BJ (cell line): Measurements from ENCODE around the gene SEZ6. TPM values are rescaled to one million over a fixed set of nuclear protein-coding genes. Genes with fewer than 3 reads are reported as not detected.

Experiments used
- CTCF ChIA-PET: fragments of 350-600 bp; formaldehyde crosslinking; extraction: SDS; loops from one replicate; lab custom pipeline; 2021; ENCODE audit warnings: antibody characterized with exemption, inconsistent platforms; lab: Yijun Ruan, JAX
- POLR2A ChIA-PET: fragments of 300-600 bp; sonication (Branson Sonifier 250); formaldehyde crosslinking; extraction: SDS; loops from one replicate; lab custom pipeline; 2021; ENCODE audit warnings: antibody characterized with exemption; lab: Charles Lee
- DNase-seq: peaks from one replicate; pipeline ENCODE4 v3.0.0-alpha.2; 2011; ENCODE audit warnings: low read depth
- H3K27me3 ChIP-seq: 2 replicates; pipeline ENCODE4 v1.6.0; 2011; ENCODE audit warnings: low read length; ENCODE audit not compliant: control insufficient read depth, insufficient read depth
- H3K36me3 ChIP-seq: 2 replicates; pipeline ENCODE4 v1.5.1; 2011; ENCODE audit warnings: low read length; ENCODE audit not compliant: control insufficient read depth, insufficient read depth
- H3K4me3 ChIP-seq: 2 replicates; pipeline ENCODE4 v1.5.1; 2011; ENCODE audit warnings: low read depth, mild to moderate bottlenecking, control low read depth, low read length
- polyA plus RNA-seq: library from polyadenylated mRNA; depleted of rRNA; stranded (reverse); fragments of >200 nt; gene quantifications from 2 replicates; pipeline ENCODE4 v1.2.3, GENCODE V29; 2011
- TF ChIP-seq, protein P1 (sequence below): IDR thresholded peaks from 2 replicates; pipeline ENCODE4 v1.5.1; 2011; ENCODE audit warnings: low read depth, mild to moderate bottlenecking, control low read depth, inconsistent platforms, low read length, moderate library complexity; ENCODE audit not compliant: insufficient read depth

Gene SEZ6
- polyA plus RNA-seq, 1 experiment, result not detected

GRCh38 chr17:29022074-29022473 lies 16.2 kb upstream of the SEZ6 start:
- no peak for DNase-seq
- CTCF ChIA-PET, result no interaction called here
- Histone ChIP-seq H3K36me3 (no peaks in the 10 kb centered on the region), H3K4me3 (no peak overlapping the region), H3K27me3 (peaks cover 54% of the 10 kb centered on the region)
- POLR2A ChIA-PET, result no interaction called here
- TF ChIP-seq, protein P1, sequence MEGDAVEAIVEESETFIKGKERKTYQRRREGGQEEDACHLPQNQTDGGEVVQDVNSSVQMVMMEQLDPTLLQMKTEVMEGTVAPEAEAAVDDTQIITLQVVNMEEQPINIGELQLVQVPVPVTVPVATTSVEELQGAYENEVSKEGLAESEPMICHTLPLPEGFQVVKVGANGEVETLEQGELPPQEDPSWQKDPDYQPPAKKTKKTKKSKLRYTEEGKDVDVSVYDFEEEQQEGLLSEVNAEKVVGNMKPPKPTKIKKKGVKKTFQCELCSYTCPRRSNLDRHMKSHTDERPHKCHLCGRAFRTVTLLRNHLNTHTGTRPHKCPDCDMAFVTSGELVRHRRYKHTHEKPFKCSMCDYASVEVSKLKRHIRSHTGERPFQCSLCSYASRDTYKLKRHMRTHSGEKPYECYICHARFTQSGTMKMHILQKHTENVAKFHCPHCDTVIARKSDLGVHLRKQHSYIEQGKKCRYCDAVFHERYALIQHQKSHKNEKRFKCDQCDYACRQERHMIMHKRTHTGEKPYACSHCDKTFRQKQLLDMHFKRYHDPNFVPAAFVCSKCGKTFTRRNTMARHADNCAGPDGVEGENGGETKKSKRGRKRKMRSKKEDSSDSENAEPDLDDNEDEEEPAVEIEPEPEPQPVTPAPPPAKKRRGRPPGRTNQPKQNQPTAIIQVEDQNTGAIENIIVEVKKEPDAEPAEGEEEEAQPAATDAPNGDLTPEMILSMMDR, result no peak

DNA sequence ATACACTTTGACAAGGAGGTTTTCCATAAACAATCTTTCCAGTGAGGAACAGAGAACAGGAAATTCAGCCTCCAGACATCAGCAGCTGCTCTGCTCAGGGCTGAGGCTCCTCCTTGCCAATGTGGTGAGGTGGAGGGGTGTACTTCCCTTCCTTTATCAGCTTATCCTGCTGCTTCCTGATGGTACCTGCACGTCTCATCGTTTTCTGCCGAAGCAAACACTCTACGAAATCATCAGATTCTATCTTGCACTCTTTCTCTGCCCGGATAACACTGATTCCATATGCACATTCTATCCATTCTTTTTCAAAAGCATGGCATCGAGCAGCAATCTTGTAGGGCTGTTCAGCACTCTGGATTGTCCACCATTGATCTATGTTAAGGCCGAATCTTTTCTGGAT lies 15.4 kb upstream of the SEZ6 start:
- no peak for DNase-seq
- Histone ChIP-seq H3K27me3 (peaks cover 57% of the 10 kb centered on the region), H3K36me3 (no peaks in the 10 kb centered on the region), H3K4me3 (no peak overlapping the region)
- TF ChIP-seq, protein P1, result no peak
- POLR2A ChIA-PET, result no interaction called here
- CTCF ChIA-PET, result no interaction called here

GRCh38 chr17:29020576-29020975 lies 14.7 kb upstream of the SEZ6 start:
- no peak for DNase-seq
- POLR2A ChIA-PET, result no interaction called here
- CTCF ChIA-PET, result interaction anchor here (0.7 to 0.8 kb wide), 2 partner anchors 13 to 18 kb away, joined by 3 read pairs; no protein-coding TSS in a partner anchor
- Histone ChIP-seq H3K27me3 (peaks cover 58% of the 10 kb centered on the region), H3K4me3 (no peak overlapping the region), H3K36me3 (no peaks in the 10 kb centered on the region)
- TF ChIP-seq, protein P1, result no peak

GRCh38 chr17:29019475-29020181 lies 13.8 kb upstream of the SEZ6 start:
- ChIA-PET CTCF (interaction anchor here (0.7 to 1.4 kb wide), 5 partner anchors 13 to 97 kb away, joined by 3 to 8 read pairs (median 4); no protein-coding TSS in a partner anchor), POLR2A (no interaction called here)
- TF ChIP-seq, protein P1, result no peak
- no peak for DNase-seq
- Histone ChIP-seq H3K36me3 (no peaks in the 10 kb centered on the region), H3K4me3 (no peak overlapping the region), H3K27me3 (peaks cover 58% of the 10 kb centered on the region)

DNA sequence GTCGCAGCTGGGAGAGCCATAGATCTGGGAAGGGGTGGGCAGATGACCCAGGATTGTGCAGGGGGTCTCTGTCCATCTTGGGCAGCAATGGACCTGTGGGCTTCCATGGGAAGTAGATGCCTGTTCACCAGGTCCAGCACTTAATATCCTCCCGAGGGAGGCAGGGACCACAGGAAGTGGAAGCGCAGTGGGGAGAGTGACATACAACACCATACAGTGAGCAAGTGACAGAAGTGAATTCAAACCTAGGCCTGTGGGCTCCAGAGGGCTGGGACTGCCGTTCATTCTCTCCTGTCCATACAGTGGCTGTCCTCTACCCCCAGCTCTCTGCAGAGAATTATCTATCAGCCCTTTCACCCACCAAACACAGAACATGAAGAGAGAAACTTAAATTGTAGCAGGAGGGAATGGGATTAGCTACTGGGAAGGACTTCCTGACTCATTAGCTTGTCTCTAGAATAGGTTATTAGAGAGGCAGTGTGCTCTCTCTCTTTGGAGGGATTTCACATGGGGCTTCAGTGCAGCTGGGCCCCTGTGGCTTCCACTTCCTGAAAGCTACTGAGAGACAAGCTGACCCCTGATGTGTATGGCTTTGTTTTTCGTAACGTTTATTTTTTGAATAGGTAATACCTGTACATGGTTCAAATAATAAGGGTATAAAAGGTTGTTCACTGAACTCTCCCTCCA lies 13.1 kb upstream of the SEZ6 start:
- Histone ChIP-seq H3K4me3 (no peak overlapping the region), H3K36me3 (no peaks in the 10 kb centered on the region), H3K27me3 (peaks cover 56% of the 10 kb centered on the region)
- TF ChIP-seq, protein P1, result no peak
- DNase-seq, result no peak
- POLR2A ChIA-PET, result no interaction called here
- CTCF ChIA-PET, result interaction anchor here (1.0 to 1.4 kb wide), 3 partner anchors 12 to 98 kb away, joined by 4 to 8 read pairs (median 4); no protein-coding TSS in a partner anchor
